ENCODE measurements around the gene CENPO. TPM values are rescaled to one million over a fixed set of nuclear protein-coding genes. Genes with fewer than 3 reads are reported as not detected.

The CENPO gene
- total RNA-seq, 1 experiment from 2014 or later = 38.6 TPM

DNA sequence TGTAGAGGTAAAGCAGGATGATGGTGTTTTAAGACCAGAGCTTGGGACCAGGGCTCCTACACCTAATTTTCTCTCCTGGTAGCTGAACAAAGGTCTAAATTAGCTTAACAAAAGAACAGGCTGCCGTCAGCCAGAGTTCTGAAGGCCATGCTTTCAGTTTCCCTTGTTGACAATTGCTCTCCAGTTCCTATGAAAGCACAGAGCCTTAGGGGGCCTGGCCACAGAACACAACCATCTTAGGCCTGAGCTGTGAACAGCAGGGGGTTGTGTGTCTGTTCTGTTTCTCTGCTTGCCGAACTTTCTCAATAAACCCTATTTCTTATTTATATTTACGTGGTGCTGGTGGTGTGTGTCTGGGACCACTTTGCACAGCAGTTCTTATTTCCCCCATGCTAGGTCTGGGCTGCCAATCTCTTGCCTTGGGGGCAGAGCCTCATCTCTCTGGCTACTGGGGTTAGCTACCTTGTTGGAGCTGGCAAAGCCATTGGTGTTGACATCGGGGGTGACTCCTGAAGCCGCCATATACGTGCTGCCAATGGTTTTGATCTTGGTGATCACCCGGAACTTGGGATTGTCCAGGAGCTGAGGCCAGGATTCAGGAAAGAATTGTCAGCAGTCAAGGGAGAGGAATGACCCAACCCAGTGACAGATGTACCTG is 29.0 kb downstream of the CENPO start:
- ATAC-seq (peak; percentile 81), DNase-seq (ENCODE audit: low spot score) (peak; percentile 56)
- peak overlapping the region; percentile 21; the same call in 1 of the 2 replicates for H3K4me3 Mint-ChIP-seq
- ChIA-PET CTCF (interaction anchor here (0.5 to 2.3 kb wide), 9 partner anchors 8 to 895 kb away, joined by 3 to 18 read pairs (median 4); partner anchors contain the start of genes ATAD2B, CENPO, NCOA1 and PTRHD1), POLR2A (interaction anchor here (0.9 to 1.5 kb wide), 2 partner anchors 26 to 29 kb away, joined by 4 to 7 read pairs; partner anchors contain the start of genes CENPO and PTRHD1)
- H3K9me3 Mint-ChIP-seq = peaks cover 11% of the 10 kb centered on the region; the same call in 1 of the 2 replicates
- H3K4me1 Mint-ChIP-seq = peaks cover 42% of the 10 kb centered on the region
- no peaks in the 10 kb centered on the region for H3K27me3 Mint-ChIP-seq (ENCODE audit: low read depth)
- H3K36me3 Mint-ChIP-seq = peaks cover 74% of the 10 kb centered on the region
- H3K27ac Mint-ChIP-seq = peak overlapping the region; percentile 94
- TF ChIP-seq ZNF317 (CRISPR knock-in tag; IDR thresholded peaks at IDR 0.05; ENCODE audit: borderline replicate concordance, low read depth) (no peak), NFE2L1 (CRISPR knock-in tag; IDR thresholded peaks at IDR 0.05) (no peak), SOX15 (CRISPR knock-in tag; IDR thresholded peaks at IDR 0.05) (no peak), CREM (CRISPR knock-in tag; IDR thresholded peaks at IDR 0.05) (no peak), NR2C2 (CRISPR knock-in tag; IDR thresholded peaks at IDR 0.05) (no peak), HMGA2 (CRISPR knock-in tag; IDR thresholded peaks at IDR 0.05) (no peak), JUN (CRISPR knock-in tag; IDR thresholded peaks at IDR 0.05) (no peak), ATF1 (CRISPR knock-in tag; IDR thresholded peaks at IDR 0.05) (no peak), ZNF396 (CRISPR knock-in tag; IDR thresholded peaks at IDR 0.05; ENCODE audit: borderline replicate concordance) (no peak), TEAD1 (CRISPR knock-in tag; IDR thresholded peaks at IDR 0.05) (no peak; the same call in 1 of the 2 replicates), CBFB (CRISPR knock-in tag; IDR thresholded peaks at IDR 0.05; ENCODE audit: low read depth) (no peak), MYBL2 (CRISPR knock-in tag; IDR thresholded peaks at IDR 0.05) (no peak), TP53 (CRISPR knock-in tag; IDR thresholded peaks at IDR 0.05) (peak; percentile 32; the same call in 1 of the 2 replicates), GRHL2 (CRISPR knock-in tag; IDR thresholded peaks at IDR 0.05; ENCODE audit: insufficient replicate concordance, severe bottlenecking) (no peak), NFATC4 (CRISPR knock-in tag; IDR thresholded peaks at IDR 0.05) (no peak), MXD4 (CRISPR knock-in tag; IDR thresholded peaks at IDR 0.05; ENCODE audit: borderline replicate concordance) (peak; percentile 23; the same call in 1 of the 2 replicates), NFYB (CRISPR knock-in tag; conservative IDR thresholded peaks at IDR 0.05; ENCODE audit: low read depth) (no peak), KAT7 (CRISPR knock-in tag; IDR thresholded peaks at IDR 0.05; ENCODE audit: borderline replicate concordance) (no peak), NR3C1 (CRISPR knock-in tag; conservative IDR thresholded peaks at IDR 0.05; ENCODE audit: low read depth) (no peak), FOXK1 (CRISPR knock-in tag; IDR thresholded peaks at IDR 0.05) (peak; percentile 81), FOXJ3 (CRISPR knock-in tag; IDR thresholded peaks at IDR 0.05; ENCODE audit: borderline replicate concordance) (no peak), ZNF263 (CRISPR knock-in tag; IDR thresholded peaks at IDR 0.05; ENCODE audit: low read depth) (no peak), SMAD4 (CRISPR knock-in tag; IDR thresholded peaks at IDR 0.05) (no peak)
- TF ChIP-seq, protein P1, sequence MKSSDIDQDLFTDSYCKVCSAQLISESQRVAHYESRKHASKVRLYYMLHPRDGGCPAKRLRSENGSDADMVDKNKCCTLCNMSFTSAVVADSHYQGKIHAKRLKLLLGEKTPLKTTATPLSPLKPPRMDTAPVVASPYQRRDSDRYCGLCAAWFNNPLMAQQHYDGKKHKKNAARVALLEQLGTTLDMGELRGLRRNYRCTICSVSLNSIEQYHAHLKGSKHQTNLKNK (CRISPR knock-in tag; IDR thresholded peaks at IDR 0.05) = 0 out of 2 replicates have a peak, but pooled peaks have one; percentile 30
- TF ChIP-seq, protein P2, sequence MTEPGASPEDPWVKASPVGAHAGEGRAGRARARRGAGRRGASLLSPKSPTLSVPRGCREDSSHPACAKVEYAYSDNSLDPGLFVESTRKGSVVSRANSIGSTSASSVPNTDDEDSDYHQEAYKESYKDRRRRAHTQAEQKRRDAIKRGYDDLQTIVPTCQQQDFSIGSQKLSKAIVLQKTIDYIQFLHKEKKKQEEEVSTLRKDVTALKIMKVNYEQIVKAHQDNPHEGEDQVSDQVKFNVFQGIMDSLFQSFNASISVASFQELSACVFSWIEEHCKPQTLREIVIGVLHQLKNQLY (CRISPR knock-in tag; IDR thresholded peaks at IDR 0.05) = no peak
- TF ChIP-seq, protein P3, sequence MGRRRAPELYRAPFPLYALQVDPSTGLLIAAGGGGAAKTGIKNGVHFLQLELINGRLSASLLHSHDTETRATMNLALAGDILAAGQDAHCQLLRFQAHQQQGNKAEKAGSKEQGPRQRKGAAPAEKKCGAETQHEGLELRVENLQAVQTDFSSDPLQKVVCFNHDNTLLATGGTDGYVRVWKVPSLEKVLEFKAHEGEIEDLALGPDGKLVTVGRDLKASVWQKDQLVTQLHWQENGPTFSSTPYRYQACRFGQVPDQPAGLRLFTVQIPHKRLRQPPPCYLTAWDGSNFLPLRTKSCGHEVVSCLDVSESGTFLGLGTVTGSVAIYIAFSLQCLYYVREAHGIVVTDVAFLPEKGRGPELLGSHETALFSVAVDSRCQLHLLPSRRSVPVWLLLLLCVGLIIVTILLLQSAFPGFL (CRISPR knock-in tag; IDR thresholded peaks at IDR 0.05; ENCODE audit: borderline replicate concordance) = no peak
- TF ChIP-seq, protein P4, sequence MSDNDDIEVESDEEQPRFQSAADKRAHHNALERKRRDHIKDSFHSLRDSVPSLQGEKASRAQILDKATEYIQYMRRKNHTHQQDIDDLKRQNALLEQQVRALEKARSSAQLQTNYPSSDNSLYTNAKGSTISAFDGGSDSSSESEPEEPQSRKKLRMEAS (CRISPR knock-in tag; IDR thresholded peaks at IDR 0.05) = peak; percentile 62; the same call in 1 of the 2 replicates
- TF ChIP-seq, protein P5, sequence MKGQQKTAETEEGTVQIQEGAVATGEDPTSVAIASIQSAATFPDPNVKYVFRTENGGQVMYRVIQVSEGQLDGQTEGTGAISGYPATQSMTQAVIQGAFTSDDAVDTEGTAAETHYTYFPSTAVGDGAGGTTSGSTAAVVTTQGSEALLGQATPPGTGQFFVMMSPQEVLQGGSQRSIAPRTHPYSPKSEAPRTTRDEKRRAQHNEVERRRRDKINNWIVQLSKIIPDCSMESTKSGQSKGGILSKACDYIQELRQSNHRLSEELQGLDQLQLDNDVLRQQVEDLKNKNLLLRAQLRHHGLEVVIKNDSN (CRISPR knock-in tag; IDR thresholded peaks at IDR 0.05) = no peak
- TF ChIP-seq, protein P6, sequence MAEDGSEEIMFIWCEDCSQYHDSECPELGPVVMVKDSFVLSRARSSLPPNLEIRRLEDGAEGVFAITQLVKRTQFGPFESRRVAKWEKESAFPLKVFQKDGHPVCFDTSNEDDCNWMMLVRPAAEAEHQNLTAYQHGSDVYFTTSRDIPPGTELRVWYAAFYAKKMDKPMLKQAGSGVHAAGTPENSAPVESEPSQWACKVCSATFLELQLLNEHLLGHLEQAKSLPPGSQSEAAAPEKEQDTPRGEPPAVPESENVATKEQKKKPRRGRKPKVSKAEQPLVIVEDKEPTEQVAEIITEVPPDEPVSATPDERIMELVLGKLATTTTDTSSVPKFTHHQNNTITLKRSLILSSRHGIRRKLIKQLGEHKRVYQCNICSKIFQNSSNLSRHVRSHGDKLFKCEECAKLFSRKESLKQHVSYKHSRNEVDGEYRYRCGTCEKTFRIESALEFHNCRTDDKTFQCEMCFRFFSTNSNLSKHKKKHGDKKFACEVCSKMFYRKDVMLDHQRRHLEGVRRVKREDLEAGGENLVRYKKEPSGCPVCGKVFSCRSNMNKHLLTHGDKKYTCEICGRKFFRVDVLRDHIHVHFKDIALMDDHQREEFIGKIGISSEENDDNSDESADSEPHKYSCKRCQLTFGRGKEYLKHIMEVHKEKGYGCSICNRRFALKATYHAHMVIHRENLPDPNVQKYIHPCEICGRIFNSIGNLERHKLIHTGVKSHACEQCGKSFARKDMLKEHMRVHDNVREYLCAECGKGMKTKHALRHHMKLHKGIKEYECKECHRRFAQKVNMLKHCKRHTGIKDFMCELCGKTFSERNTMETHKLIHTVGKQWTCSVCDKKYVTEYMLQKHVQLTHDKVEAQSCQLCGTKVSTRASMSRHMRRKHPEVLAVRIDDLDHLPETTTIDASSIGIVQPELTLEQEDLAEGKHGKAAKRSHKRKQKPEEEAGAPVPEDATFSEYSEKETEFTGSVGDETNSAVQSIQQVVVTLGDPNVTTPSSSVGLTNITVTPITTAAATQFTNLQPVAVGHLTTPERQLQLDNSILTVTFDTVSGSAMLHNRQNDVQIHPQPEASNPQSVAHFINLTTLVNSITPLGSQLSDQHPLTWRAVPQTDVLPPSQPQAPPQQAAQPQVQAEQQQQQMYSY (CRISPR knock-in tag; IDR thresholded peaks at IDR 0.05) = no peak
